Myometrial cell (primary cell): ENCODE measurements around the gene MFAP2. TPM values are rescaled to one million over a fixed set of nuclear protein-coding genes. Genes with fewer than 3 reads are reported as not detected.

ENCODE experiments used
- total RNA-seq: library from RNA; depleted of rRNA; stranded (reverse); fragments of >200 nt; gene quantifications from 2 replicates; pipeline ENCODE4 v1.2.3, GENCODE V29; 2015

MFAP2 gene
- total RNA-seq, result 10.8 and 16.4 TPM in 2 replicates

GRCh38 chr1:16980473-16981268, at the start of gene MFAP2:
Gene MFAP2, minus strand, starts transcription at chr1:16980620. Its CDS starts 2,347 bp downstream, at chr1:16978273.

GRCh38 chr1:17011439-17012307, 31.3 kb upstream of the MFAP2 start, which contains the start of gene ATP13A2:
Gene ATP13A2, minus strand, starts transcription at chr1:17011928. Its CDS starts 190 bp downstream, at chr1:17011738.

Other genes starting within 250 kb of the MFAP2 start
- not detected in 2 replicates for gene RNU1-4, start 240.1 kb downstream of the MFAP2 start, total RNA-seq
- gene RNU1-2, start 84.6 kb downstream of the MFAP2 start, total RNA-seq, result not detected in 2 replicates
- 8.5 and 11.0 TPM in 2 replicates for gene CROCC, start 58.7 kb downstream of the MFAP2 start, total RNA-seq
- 24.8 and 36.3 TPM in 2 replicates for gene ATP13A2, start 31.3 kb upstream of the MFAP2 start, total RNA-seq
- 159 and 207 TPM in 2 replicates for gene SDHB, start 73.4 kb upstream of the MFAP2 start, total RNA-seq
- gene PADI2, start 138.8 kb upstream of the MFAP2 start, total RNA-seq, result not detected in 2 replicates
- 1.9 TPM in 1 of 2 replicates, not detected in the other for gene PADI1, start 224.5 kb upstream of the MFAP2 start, total RNA-seq